PC-9 (cell line): ENCODE results near the gene CRYGN.

Experiments used
- EZH2 ChIP-seq: fragments of 200-600 bp; sonication (generic); IDR thresholded peaks from 2 replicates; pipeline ENCODE4 v1.8.0; 2017; ENCODE audit warnings: antibody characterized with exemption, low read depth
- TF ChIP-seq, protein P1 (sequence below): fragments of 200-600 bp; sonication (generic); conservative IDR thresholded peaks from 2 replicates; pipeline ENCODE4 v1.6.1; 2017; ENCODE audit warnings: mixed run types, antibody characterized with exemption, mild to moderate bottlenecking, moderate library complexity

GRCh38 chr7:151379534-151380198 lies 60.3 kb downstream of the CRYGN start:
- TF ChIP-seq, protein P1, sequence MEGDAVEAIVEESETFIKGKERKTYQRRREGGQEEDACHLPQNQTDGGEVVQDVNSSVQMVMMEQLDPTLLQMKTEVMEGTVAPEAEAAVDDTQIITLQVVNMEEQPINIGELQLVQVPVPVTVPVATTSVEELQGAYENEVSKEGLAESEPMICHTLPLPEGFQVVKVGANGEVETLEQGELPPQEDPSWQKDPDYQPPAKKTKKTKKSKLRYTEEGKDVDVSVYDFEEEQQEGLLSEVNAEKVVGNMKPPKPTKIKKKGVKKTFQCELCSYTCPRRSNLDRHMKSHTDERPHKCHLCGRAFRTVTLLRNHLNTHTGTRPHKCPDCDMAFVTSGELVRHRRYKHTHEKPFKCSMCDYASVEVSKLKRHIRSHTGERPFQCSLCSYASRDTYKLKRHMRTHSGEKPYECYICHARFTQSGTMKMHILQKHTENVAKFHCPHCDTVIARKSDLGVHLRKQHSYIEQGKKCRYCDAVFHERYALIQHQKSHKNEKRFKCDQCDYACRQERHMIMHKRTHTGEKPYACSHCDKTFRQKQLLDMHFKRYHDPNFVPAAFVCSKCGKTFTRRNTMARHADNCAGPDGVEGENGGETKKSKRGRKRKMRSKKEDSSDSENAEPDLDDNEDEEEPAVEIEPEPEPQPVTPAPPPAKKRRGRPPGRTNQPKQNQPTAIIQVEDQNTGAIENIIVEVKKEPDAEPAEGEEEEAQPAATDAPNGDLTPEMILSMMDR: no peak
- no peak for TF ChIP-seq EZH2
